ENCODE data around the gene HTR6.

GRCh38 chr1:19648239-19648638, 16.4 kb upstream of the HTR6 start:
- TF ChIP-seq CTCF (IDR thresholded peaks at IDR 0.05) (no peak), SIN3A (IDR thresholded peaks at IDR 0.05; ENCODE audit: borderline replicate concordance, insufficient read depth, low read depth, low read length) (no peak), POLR2AphosphoS5 (IDR thresholded peaks at IDR 0.05; ENCODE audit: low read depth, low read length) (no peak), TCF7L2 (IDR thresholded peaks at IDR 0.05; ENCODE audit: low read depth, low read length) (no peak)
- TF ChIP-seq, protein P1, sequence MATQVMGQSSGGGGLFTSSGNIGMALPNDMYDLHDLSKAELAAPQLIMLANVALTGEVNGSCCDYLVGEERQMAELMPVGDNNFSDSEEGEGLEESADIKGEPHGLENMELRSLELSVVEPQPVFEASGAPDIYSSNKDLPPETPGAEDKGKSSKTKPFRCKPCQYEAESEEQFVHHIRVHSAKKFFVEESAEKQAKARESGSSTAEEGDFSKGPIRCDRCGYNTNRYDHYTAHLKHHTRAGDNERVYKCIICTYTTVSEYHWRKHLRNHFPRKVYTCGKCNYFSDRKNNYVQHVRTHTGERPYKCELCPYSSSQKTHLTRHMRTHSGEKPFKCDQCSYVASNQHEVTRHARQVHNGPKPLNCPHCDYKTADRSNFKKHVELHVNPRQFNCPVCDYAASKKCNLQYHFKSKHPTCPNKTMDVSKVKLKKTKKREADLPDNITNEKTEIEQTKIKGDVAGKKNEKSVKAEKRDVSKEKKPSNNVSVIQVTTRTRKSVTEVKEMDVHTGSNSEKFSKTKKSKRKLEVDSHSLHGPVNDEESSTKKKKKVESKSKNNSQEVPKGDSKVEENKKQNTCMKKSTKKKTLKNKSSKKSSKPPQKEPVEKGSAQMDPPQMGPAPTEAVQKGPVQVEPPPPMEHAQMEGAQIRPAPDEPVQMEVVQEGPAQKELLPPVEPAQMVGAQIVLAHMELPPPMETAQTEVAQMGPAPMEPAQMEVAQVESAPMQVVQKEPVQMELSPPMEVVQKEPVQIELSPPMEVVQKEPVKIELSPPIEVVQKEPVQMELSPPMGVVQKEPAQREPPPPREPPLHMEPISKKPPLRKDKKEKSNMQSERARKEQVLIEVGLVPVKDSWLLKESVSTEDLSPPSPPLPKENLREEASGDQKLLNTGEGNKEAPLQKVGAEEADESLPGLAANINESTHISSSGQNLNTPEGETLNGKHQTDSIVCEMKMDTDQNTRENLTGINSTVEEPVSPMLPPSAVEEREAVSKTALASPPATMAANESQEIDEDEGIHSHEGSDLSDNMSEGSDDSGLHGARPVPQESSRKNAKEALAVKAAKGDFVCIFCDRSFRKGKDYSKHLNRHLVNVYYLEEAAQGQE (IDR thresholded peaks at IDR 0.05; ENCODE audit: insufficient read depth in 1 of 2, low read depth in 2 of 2, low read length in 1 of 2): no peak

All from Panc1 (cell line).